GM12878 (cell line): ENCODE results near the gene BRIX1. TPM values are rescaled to one million over a fixed set of nuclear protein-coding genes. Genes with fewer than 3 reads are reported as not detected.

ENCODE experiments used
- ATAC-seq: fragments of 200-7000 bp; cut with Tn5 transposase; 3 replicates; pipeline ENCODE4 v1.9.1; 2020; ENCODE audit warnings: mild to moderate bottlenecking, moderate library complexity
- BruUV-seq: library from RNA; stranded (reverse); fragments of 400-500 nt; replicated peaks from 2 replicates; lab custom pipeline; 2021; lab: Mats Ljungman, UMichigan
- CTCF ChIA-PET: fragments of 300-600 bp; sonication (Branson Sonifier 250); formaldehyde crosslinking; extraction: SDS; loops from one replicate; lab custom pipeline; 2021; ENCODE audit warnings: inconsistent platforms; lab: Yijun Ruan, JAX
- POLR2A ChIA-PET: fragments of 350-600 bp; formaldehyde crosslinking; extraction: SDS; loops from one replicate; lab custom pipeline; 2021; ENCODE audit warnings: inconsistent platforms; lab: Charles Lee
- RAD21 ChIA-PET: fragments of 300-600 bp; sonication (Branson Sonifier 250); formaldehyde crosslinking; loops from one replicate; lab custom pipeline; 2023; ENCODE audit warnings: antibody characterized with exemption; ENCODE audit not compliant: unreplicated experiment; lab: Charles Lee
- SMC1A ChIA-PET: fragments of 300-600 bp; sonication (Branson Sonifier 250); formaldehyde crosslinking; loops from one replicate; lab custom pipeline; 2023; ENCODE audit not compliant: unreplicated experiment, uncharacterized antibody; lab: Charles Lee
- DNase-seq: peaks from one replicate; pipeline ENCODE4 v3.0.0-alpha.2; 2011; ENCODE audit warnings: low read depth, low spot score
- FAIRE-seq: peaks from 3 replicates; lab custom pipeline; 2011; peaks lifted over from hg19 to GRCh38; lab: Jason Lieb, UNC
- H2AFZ ChIP-seq: 2 replicates; pipeline ENCODE4 v1.6.0; 2011; ENCODE audit warnings: low read depth, low read length, control low read depth; ENCODE audit not compliant: control insufficient read depth
- H3K27ac ChIP-seq: 2 replicates; pipeline ENCODE4 v1.5.1; 2011; ENCODE audit warnings: control low read depth; ENCODE audit not compliant: control insufficient read depth, insufficient read depth
- H3K27me3 ChIP-seq, 2 experiments: replicated peaks in 1 of 2; 2 replicates each; pipeline versions ENCODE4 v1.6.0 to v1.6.1; 2011; ENCODE audit warnings: low read length in 1 of 2; ENCODE audit not compliant: control insufficient read depth in 2 of 2, insufficient read depth in 2 of 2
- H3K36me3 ChIP-seq, 2 experiments: 2 replicates each; pipeline ENCODE4 v1.5.1; 2011; ENCODE audit warnings: low read length in 1 of 2; ENCODE audit not compliant: control insufficient read depth in 2 of 2, insufficient read depth in 2 of 2
- H3K4me1 ChIP-seq: 2 replicates; pipeline ENCODE4 v1.6.1; 2011; ENCODE audit warnings: mild to moderate bottlenecking, low read length, moderate library complexity, mixed read lengths; ENCODE audit not compliant: control insufficient read depth, insufficient read depth
- H3K4me2 ChIP-seq: 2 replicates; pipeline ENCODE4 v1.6.0; 2011; ENCODE audit warnings: control low read depth; ENCODE audit not compliant: control insufficient read depth, insufficient read depth
- H3K4me3 ChIP-seq: fragments of 200-600 bp; sonication (generic); 2 replicates; pipeline ENCODE4 v1.5.1; 2016
- H3K79me2 ChIP-seq: 2 replicates; pipeline ENCODE4 v1.6.0; 2011; ENCODE audit warnings: low read length; ENCODE audit not compliant: control insufficient read depth, insufficient read depth
- H3K9ac ChIP-seq: 2 replicates; pipeline ENCODE4 v1.8.0; 2011; ENCODE audit warnings: low read length, control low read depth, mixed read lengths; ENCODE audit not compliant: control insufficient read depth, insufficient read depth
- H3K9me3 ChIP-seq: replicated peaks from 3 replicates; pipeline ENCODE4 v1.5.1; 2011; ENCODE audit warnings: mild to moderate bottlenecking, low read length; ENCODE audit not compliant: control insufficient read depth, insufficient read depth
- H4K20me1 ChIP-seq: 2 replicates; pipeline ENCODE4 v1.6.0; 2011; ENCODE audit not compliant: control insufficient read depth, insufficient read depth
- CBFB ChIP-seq: IDR thresholded peaks from 2 replicates; pipeline ENCODE4 v1.6.1; 2016; ENCODE audit warnings: antibody characterized with exemption, low read depth
- CBX3 ChIP-seq: fragments of 200-600 bp; sonication (generic); IDR thresholded peaks from 2 replicates; pipeline ENCODE4 v1.6.1; 2016; ENCODE audit warnings: low read depth, borderline replicate concordance
- CBX5 ChIP-seq: sonication (generic); IDR thresholded peaks from 2 replicates; pipeline ENCODE4 v1.6.1; 2016; ENCODE audit warnings: low read depth, moderate library complexity, mild to moderate bottlenecking, inconsistent platforms
- CEBPB ChIP-seq, 2 experiments: fragments of 150-350 bp in 1 of 2; IDR thresholded peaks; 2 replicates each; pipeline ENCODE4 v1.6.1; 2012 to 2014; ENCODE audit warnings: low read depth in 2 of 2, low read length in 2 of 2, borderline replicate concordance in 1 of 2, inconsistent platforms in 1 of 2
- EZH2 ChIP-seq: IDR thresholded peaks from 2 replicates; pipeline ENCODE4 v1.6.1; 2012; ENCODE audit warnings: low read depth, mild to moderate bottlenecking, control low read depth, inconsistent platforms, low read length, borderline replicate concordance; ENCODE audit not compliant: control insufficient read depth
- HCFC1 ChIP-seq: fragments of 150-350 bp; IDR thresholded peaks from 2 replicates; pipeline ENCODE4 v1.6.1; 2014; ENCODE audit warnings: low read length
- KDM1A ChIP-seq: fragments of 200-600 bp; sonication (generic); IDR thresholded peaks from 2 replicates; pipeline ENCODE4 v1.6.1; 2016; ENCODE audit warnings: borderline replicate concordance
- MYB ChIP-seq: fragments of 150-350 bp; IDR thresholded peaks from 2 replicates; pipeline ENCODE4 v1.6.1; 2014; ENCODE audit warnings: mild to moderate bottlenecking, low read depth, low read length, borderline replicate concordance
- NBN ChIP-seq: fragments of 450-650 bp; IDR thresholded peaks from 2 replicates; pipeline ENCODE4 v1.6.1; 2016
- NFYA ChIP-seq: IDR thresholded peaks from 2 replicates; pipeline ENCODE4 v1.6.1; 2011; ENCODE audit warnings: low read depth, mild to moderate bottlenecking, low read length, improper control_type of control experiment, borderline replicate concordance
- NR2C1 ChIP-seq: fragments of 450-650 bp; IDR thresholded peaks from 2 replicates; pipeline ENCODE4 v1.6.1; 2017; ENCODE audit warnings: antibody characterized with exemption, mild to moderate bottlenecking, moderate library complexity
- POLR2AphosphoS5 ChIP-seq: IDR thresholded peaks from 2 replicates; pipeline ENCODE4 v1.6.1; 2011; ENCODE audit warnings: mild to moderate bottlenecking, low read length, inconsistent platforms
- POU2F2 ChIP-seq: IDR thresholded peaks from 3 replicates; pipeline ENCODE4 v1.6.1; 2011; ENCODE audit warnings: low read depth, mild to moderate bottlenecking, low read length, borderline replicate concordance
- RAD51 ChIP-seq: fragments of 450-650 bp; IDR thresholded peaks from 2 replicates; pipeline ENCODE4 v1.6.1; 2016; ENCODE audit warnings: moderate library complexity, mild to moderate bottlenecking, inconsistent platforms
- RBBP5 ChIP-seq: fragments of 200-600 bp; sonication (generic); conservative IDR thresholded peaks from 2 replicates; pipeline ENCODE4 v1.6.1; 2016
- SIX5 ChIP-seq: IDR thresholded peaks from 2 replicates; pipeline ENCODE4 v1.6.1; 2011; ENCODE audit warnings: mild to moderate bottlenecking, low read depth, low read length, moderate library complexity; ENCODE audit not compliant: severe bottlenecking
- ZNF274 ChIP-seq: IDR thresholded peaks from one replicate; pipeline ENCODE4 v1.8.0; 2011; ENCODE audit not compliant: insufficient read length, insufficient read depth
- ZNF384 ChIP-seq: IDR thresholded peaks from 2 replicates; pipeline ENCODE4 v1.6.1; 2012; ENCODE audit warnings: low read depth, mild to moderate bottlenecking, low read length, improper control_type of control experiment, borderline replicate concordance
- WGBS: methylation state at CpG from one replicate; pipeline ENCODE4 v1.1.6; 2016; ENCODE audit warnings: low lambda C conversion rate; ENCODE audit not compliant: insufficient replicate concordance, insufficient coverage; ENCODE audit errors: missing lambda C conversion rate; 5-methylcytosine and 5-hydroxymethylcytosine counted together
- in situ Hi-C: fragments of 300-500 bp; cut with MboI; formaldehyde crosslinking; loops from 9 replicates; pipeline ENCODE4 v1.14.3; 2018; ENCODE audit warnings: mixed read lengths
- intact Hi-C: fragments of 100-400 bp; cut with micrococcal nuclease; formaldehyde crosslinking; loops from one replicate; pipeline ENCODE4 v1.14.2; 2022; ENCODE audit not compliant: unreplicated experiment
- polyA plus RNA-seq, 11 experiments: library from polyadenylated mRNA; depleted of rRNA in 4 of 11; unstranded in 6 of 11; stranded (reverse) in 5 of 11; fragments of >200 nt; fragmentation: Nextera tagmentation in 4 of 11; fragmentation: Illumina TruSeq in 1 of 11; extraction: Ambion mirVana in 4 of 11; extraction: Trizol in 1 of 11; gene quantifications; 1 replicate in 1 of 11; 2 replicates in 10 of 11; pipeline versions ENCODE4 v1.2.1 to v1.2.3, GENCODE V29; 2011 to 2016; ENCODE audit warnings: inconsistent platforms in 2 of 11, missing spikeins in 2 of 11, low read depth in 1 of 11
- total RNA-seq, 4 experiments: library from RNA; depleted of rRNA in 3 of 4; stranded (reverse); fragments of >200 nt in 3 of 4; fragmentation: Illumina TruSeq in 1 of 4; extraction: Trizol in 1 of 4; gene quantifications; 2 replicates each; pipeline versions ENCODE4 v1.2.1 to v1.2.3, GENCODE V29; 2013 to 2021
- TF ChIP-seq, protein P1 (sequence below): fragments of 450-650 bp; IDR thresholded peaks from 2 replicates; pipeline ENCODE4 v1.6.1; 2017; ENCODE audit warnings: mild to moderate bottlenecking, low read depth, inconsistent platforms; ENCODE audit not compliant: poor library complexity, severe bottlenecking
- TF ChIP-seq, protein P2 (sequence below), 3 experiments: IDR thresholded peaks in 2 of 3; conservative IDR thresholded peaks in 1 of 3; 2 replicates each; pipeline ENCODE4 v1.5.1; 2011; ENCODE audit warnings: low read depth in 3 of 3, low read length in 3 of 3, mild to moderate bottlenecking in 3 of 3, control low read depth in 2 of 3, moderate library complexity in 2 of 3, inconsistent platforms in 1 of 3, mixed read lengths in 1 of 3; ENCODE audit not compliant: control insufficient read depth in 2 of 3, insufficient read depth in 1 of 3; ENCODE audit errors: extremely low read depth in 1 of 3

The BRIX1 gene
- total and polyA plus RNA-seq, 10 of the 15 experiments (the other 5 are each of a cell fraction or from before 2014, with no cell fraction given): 48.3 to 119 (median 78.9) TPM

DNA sequence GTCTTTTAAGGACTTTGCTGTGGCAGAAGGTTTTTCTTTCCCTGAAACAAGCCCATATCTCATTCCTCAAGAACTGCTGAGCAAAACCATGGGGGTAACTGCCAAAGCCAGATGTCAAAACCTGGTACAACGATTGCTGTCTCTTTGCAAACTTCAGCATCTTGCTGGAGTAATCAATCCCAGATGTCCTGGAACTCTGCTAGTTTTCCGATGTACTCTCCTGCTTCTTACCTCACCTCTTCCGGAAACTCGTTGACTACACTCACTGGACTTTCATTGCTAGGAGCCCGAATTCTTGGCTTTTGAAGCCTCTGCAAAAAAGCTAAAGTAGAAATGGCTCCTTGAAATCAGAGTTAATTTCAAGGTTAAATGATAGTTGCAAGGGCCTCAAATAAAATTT lies 23.5 kb upstream of the BRIX1 start (continued):
- TF ChIP-seq KDM1A: no peak
- TF ChIP-seq MYB: no peak
- no peak for TF ChIP-seq POLR2AphosphoS5
- TF ChIP-seq, protein P1, sequence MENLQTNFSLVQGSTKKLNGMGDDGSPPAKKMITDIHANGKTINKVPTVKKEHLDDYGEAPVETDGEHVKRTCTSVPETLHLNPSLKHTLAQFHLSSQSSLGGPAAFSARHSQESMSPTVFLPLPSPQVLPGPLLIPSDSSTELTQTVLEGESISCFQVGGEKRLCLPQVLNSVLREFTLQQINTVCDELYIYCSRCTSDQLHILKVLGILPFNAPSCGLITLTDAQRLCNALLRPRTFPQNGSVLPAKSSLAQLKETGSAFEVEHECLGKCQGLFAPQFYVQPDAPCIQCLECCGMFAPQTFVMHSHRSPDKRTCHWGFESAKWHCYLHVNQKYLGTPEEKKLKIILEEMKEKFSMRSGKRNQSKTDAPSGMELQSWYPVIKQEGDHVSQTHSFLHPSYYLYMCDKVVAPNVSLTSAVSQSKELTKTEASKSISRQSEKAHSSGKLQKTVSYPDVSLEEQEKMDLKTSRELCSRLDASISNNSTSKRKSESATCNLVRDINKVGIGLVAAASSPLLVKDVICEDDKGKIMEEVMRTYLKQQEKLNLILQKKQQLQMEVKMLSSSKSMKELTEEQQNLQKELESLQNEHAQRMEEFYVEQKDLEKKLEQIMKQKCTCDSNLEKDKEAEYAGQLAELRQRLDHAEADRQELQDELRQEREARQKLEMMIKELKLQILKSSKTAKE: no peak
- no peak for TF ChIP-seq NBN
- no peak for TF ChIP-seq ZNF274
- no peak for TF ChIP-seq CEBPB (IDR thresholded peaks at IDR 0.05; ENCODE audit: borderline replicate concordance in 1 of 2, low read depth in 2 of 2, low read length in 2 of 2)
- TF ChIP-seq NFYA: no peak
- TF ChIP-seq CBFB: no peak
- TF ChIP-seq, all 136 proteins: peak for 0

DNA sequence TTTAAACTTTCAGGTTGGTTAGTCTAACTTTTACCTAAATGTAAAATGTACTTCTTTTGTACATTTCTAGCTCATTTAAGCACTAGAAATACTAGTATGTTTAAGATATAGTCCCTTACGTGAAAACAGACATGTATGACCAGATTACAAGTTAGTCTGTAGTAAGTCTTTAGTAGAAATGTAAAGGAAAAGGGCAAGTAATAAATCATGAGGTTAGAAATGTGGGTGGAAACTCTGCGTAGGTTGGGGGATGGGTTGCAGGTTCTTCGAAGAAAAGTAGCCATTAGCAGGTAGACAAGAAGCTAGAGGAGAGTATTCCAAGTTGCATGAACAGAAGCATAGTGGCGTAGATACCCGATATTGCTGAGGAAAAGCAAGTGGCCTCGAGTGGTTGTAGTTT lies 23.1 kb upstream of the BRIX1 start:
- no TSS peak for BruUV-seq
- TF ChIP-seq CBX3 (no peak), EZH2 (no peak), NR2C1 (no peak), SIX5 (no peak), CBX5 (no peak), RBBP5 (no peak), ZNF384 (no peak), RAD51 (no peak), HCFC1 (no peak), POU2F2 (no peak)
- TF ChIP-seq, protein P2, sequence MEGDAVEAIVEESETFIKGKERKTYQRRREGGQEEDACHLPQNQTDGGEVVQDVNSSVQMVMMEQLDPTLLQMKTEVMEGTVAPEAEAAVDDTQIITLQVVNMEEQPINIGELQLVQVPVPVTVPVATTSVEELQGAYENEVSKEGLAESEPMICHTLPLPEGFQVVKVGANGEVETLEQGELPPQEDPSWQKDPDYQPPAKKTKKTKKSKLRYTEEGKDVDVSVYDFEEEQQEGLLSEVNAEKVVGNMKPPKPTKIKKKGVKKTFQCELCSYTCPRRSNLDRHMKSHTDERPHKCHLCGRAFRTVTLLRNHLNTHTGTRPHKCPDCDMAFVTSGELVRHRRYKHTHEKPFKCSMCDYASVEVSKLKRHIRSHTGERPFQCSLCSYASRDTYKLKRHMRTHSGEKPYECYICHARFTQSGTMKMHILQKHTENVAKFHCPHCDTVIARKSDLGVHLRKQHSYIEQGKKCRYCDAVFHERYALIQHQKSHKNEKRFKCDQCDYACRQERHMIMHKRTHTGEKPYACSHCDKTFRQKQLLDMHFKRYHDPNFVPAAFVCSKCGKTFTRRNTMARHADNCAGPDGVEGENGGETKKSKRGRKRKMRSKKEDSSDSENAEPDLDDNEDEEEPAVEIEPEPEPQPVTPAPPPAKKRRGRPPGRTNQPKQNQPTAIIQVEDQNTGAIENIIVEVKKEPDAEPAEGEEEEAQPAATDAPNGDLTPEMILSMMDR (IDR thresholded peaks at IDR 0.05 in 2 of 3, conservative IDR thresholded peaks at IDR 0.05 in 1 of 3; ENCODE audit: control insufficient read depth in 2 of 3, extremely low read depth in 1 of 3, insufficient read depth in 1 of 3, low read depth in 3 of 3, low read length in 3 of 3): no peak

More for the DNA sequence above, 23.1 kb upstream of the BRIX1 start:
- ChIA-PET RAD21 (interaction anchor here (1.2 kb wide), 1 partner anchor 406 kb away, joined by 4 read pairs; no protein-coding TSS in a partner anchor), CTCF (interaction anchor here (2.4 kb wide), 1 partner anchor 369 kb away, joined by 9 read pairs; no protein-coding TSS in a partner anchor), POLR2A (no interaction called here), SMC1A (interaction anchor here (1.1 to 3.0 kb wide), 3 partner anchors 48 to 369 kb away, joined by 3 to 10 read pairs (median 4); no protein-coding TSS in a partner anchor)
- H4K20me1 ChIP-seq: no peaks in the 10 kb centered on the region
- H3K9me3 ChIP-seq: no peaks in the 10 kb centered on the region
- H3K27ac ChIP-seq: no peak overlapping the region
- no peak for DNase-seq
- H2AFZ ChIP-seq: no peak overlapping the region
- WGBS: 72% methylated on average over 6 of the region's 6 CpGs
- FAIRE-seq: no peak
- no peak for ATAC-seq
- H3K4me2 ChIP-seq: no peak overlapping the region
- no peaks in the 10 kb centered on the region for H3K4me1 ChIP-seq
- no peak overlapping the region for H3K9ac ChIP-seq
- H3K79me2 ChIP-seq: no peaks in the 10 kb centered on the region
- H3K27me3 ChIP-seq: no peaks in the 10 kb centered on the region
- H3K36me3 ChIP-seq: no peaks in the 10 kb centered on the region
- in situ Hi-C loops (no loop called here), intact Hi-C loops (no loop called here)
- no peak overlapping the region for H3K4me3 ChIP-seq
